ENCODE data around the gene RPS3A. TPM values are rescaled to one million over a fixed set of nuclear protein-coding genes. Genes with fewer than 3 reads are reported as not detected.

RPS3A gene
- total and polyA plus RNA-seq, 12 donors = 1,018 to 2,884 (median 1,601) TPM

DNA sequence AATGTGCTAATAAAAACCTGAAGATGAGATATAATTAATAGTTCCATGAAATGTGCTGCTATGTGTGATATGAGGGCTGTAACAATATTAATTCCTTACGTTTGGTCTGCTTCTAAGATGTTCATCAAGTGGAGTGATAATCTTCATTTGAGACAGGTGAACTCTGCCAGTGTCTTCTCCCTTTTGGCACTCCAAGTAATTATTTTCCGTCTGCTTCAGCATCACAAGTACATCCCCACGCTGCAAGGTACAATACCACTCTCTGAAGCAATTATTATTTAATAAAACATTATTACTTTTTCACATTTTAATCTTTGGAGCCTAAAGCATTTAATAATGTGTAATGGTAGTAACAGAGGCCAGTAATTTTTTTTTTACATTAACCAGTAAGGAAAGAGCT is 44.4 kb downstream of the RPS3A start:
- intact Hi-C loops (cut with DNase I) = no loop called here
- Histone ChIP-seq H3K27me3 (no peaks in the 10 kb centered on the region), H3K4me1 (replicated peaks in 1 of 2) (peaks cover 0 to 4% of the 10 kb centered on the region in 2 donors), H3K4me3 (no peak overlapping the region), H3K27ac (no peak overlapping the region), H3K9me3 (replicated peaks in 1 of 3) (no peaks in the 10 kb centered on the region), H3K36me3 (replicated peaks in 1 of 2) (peaks cover 0 to 11% of the 10 kb centered on the region in 2 donors)
- no peak for DNase-seq
- TF ChIP-seq, protein P1, sequence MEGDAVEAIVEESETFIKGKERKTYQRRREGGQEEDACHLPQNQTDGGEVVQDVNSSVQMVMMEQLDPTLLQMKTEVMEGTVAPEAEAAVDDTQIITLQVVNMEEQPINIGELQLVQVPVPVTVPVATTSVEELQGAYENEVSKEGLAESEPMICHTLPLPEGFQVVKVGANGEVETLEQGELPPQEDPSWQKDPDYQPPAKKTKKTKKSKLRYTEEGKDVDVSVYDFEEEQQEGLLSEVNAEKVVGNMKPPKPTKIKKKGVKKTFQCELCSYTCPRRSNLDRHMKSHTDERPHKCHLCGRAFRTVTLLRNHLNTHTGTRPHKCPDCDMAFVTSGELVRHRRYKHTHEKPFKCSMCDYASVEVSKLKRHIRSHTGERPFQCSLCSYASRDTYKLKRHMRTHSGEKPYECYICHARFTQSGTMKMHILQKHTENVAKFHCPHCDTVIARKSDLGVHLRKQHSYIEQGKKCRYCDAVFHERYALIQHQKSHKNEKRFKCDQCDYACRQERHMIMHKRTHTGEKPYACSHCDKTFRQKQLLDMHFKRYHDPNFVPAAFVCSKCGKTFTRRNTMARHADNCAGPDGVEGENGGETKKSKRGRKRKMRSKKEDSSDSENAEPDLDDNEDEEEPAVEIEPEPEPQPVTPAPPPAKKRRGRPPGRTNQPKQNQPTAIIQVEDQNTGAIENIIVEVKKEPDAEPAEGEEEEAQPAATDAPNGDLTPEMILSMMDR (IDR thresholded peaks at IDR 0.05) = no peak
- no peak for TF ChIP-seq POLR2A (IDR thresholded peaks at IDR 0.05)
- WGBS, 4 donors = 89 to 98% (median 95%) methylated on average over 3 of the region's 3 CpGs

DNA sequence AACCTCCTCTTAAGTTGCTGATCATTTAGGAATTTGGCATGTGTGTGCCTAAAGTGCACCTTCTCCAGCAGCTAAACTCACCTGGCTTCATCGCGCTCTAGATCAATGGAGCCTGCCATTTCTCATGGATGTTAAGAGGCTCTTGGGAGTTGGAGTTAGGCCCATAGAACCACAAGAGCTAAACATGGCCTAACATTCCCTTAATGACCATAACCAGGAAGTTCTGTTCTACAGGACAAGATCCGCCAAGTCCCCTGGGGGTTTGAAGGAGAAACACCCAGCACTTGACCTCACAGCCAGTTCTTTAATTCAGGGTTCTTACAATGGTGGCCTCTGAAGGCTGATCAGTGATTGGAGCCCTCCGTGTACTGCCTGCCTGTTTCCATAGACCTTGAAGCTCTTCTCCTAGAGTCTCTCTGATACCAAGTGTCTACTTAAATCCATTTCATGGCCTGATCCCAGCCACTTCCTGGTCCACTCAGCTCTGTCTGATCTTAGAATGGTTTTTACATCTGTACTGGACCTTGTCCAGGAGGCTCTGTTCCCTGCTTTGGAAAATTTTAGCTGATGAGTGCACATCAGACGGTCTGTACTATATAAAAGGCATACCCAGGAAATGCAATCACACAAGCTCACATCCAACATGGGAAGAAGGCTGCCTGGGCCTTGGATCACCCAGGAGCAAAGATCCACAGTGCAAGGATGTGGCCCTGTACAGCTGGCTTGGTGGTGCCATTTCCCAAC is 45.1 kb downstream of the RPS3A start:
- peaks cover 0 to 11% of the 10 kb centered on the region in 2 donors for H3K36me3 ChIP-seq (replicated peaks in 1 of 2)
- WGBS, 4 donors = 89 to 95% (median 93%) methylated on average over 4 to 5 of the region's 5 CpGs

DNA sequence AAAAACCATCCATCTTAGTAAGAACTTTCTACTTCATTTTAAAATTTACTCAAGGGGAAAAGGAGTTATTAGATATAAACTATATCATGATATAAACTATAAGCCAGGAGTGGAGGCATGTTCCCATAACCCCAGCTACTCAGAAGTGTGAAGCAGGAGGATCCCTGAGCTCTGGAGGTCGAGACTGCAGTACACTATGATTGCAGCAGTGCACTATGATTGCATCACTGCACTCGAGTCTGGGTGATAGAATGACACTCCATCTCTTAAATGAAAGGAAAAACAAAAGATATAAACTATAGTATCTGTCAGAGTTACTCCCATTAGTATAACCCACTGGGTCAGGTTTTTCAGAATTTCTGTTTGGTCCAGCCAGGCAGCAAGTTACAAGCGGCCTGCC is 47.6 kb downstream of the RPS3A start:
- no peaks in the 10 kb centered on the region for H3K27me3 ChIP-seq
- intact Hi-C loops (cut with DNase I) = no loop called here
- no peak overlapping the region for H3K4me3 ChIP-seq
- no peak overlapping the region for H3K27ac ChIP-seq
- no peak for DNase-seq
- 68 to 82% (median 74%) methylated on average over 3 of the region's 3 CpGs for WGBS, 4 donors
- no peaks in the 10 kb centered on the region for H3K9me3 ChIP-seq (replicated peaks in 1 of 3)
- H3K4me1 ChIP-seq (replicated peaks in 1 of 2) = peaks cover 0 to 4% of the 10 kb centered on the region in 2 donors
- peaks cover 0 to 5% of the 10 kb centered on the region in 2 donors for H3K36me3 ChIP-seq (replicated peaks in 1 of 2)
- TF ChIP-seq, protein P1 (IDR thresholded peaks at IDR 0.05) = no peak
- TF ChIP-seq POLR2A (IDR thresholded peaks at IDR 0.05) = no peak

More for the DNA sequence above, 45.1 kb downstream of the RPS3A start:
- no peak for DNase-seq
- H3K27ac ChIP-seq = no peak overlapping the region
- H3K4me3 ChIP-seq = no peak overlapping the region
- H3K9me3 ChIP-seq (replicated peaks in 1 of 3) = no peaks in the 10 kb centered on the region
- H3K27me3 ChIP-seq = no peaks in the 10 kb centered on the region
- TF ChIP-seq POLR2A (IDR thresholded peaks at IDR 0.05) = no peak
- TF ChIP-seq, protein P1 (IDR thresholded peaks at IDR 0.05) = no peak
- H3K4me1 ChIP-seq (replicated peaks in 1 of 2) = peaks cover 0 to 4% of the 10 kb centered on the region in 2 donors
- intact Hi-C loops (cut with DNase I) = no loop called here

DNA sequence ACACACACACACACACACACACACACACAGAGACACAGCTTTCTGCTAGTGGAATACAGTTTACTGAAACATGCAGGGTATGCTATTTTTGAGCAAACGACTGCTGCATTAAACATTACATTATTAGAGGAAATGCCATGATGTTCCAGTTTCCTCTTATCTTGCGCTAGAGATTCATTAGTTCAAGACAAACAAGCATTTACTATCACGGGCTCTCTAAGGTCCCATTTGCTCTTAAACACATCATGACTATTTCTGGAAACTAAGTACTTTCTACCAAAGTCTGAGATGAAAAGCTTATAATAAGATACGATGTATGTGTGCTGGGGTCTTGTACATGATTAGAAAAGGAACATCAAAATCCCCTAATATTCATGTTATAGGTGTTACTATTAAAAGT is 48.8 kb downstream of the RPS3A start:
- intact Hi-C loops (cut with DNase I) = no loop called here

More for the DNA sequence above, 48.8 kb downstream of the RPS3A start:
- TF ChIP-seq, protein P1 (IDR thresholded peaks at IDR 0.05) = no peak
- TF ChIP-seq POLR2A (IDR thresholded peaks at IDR 0.05) = no peak
- peaks cover 0 to 4% of the 10 kb centered on the region in 2 donors for H3K36me3 ChIP-seq (replicated peaks in 1 of 2)
- H3K4me3 ChIP-seq = no peak overlapping the region
- WGBS, 4 donors = 80 to 86% (median 84%) methylated on average over 4 of the region's 4 CpGs
- peaks cover 0 to 3% of the 10 kb centered on the region in 2 donors for H3K4me1 ChIP-seq (replicated peaks in 1 of 2)
- no peak for DNase-seq
- H3K27ac ChIP-seq = no peak overlapping the region
- H3K27me3 ChIP-seq = no peaks in the 10 kb centered on the region
- H3K9me3 ChIP-seq (replicated peaks in 1 of 3) = no peaks in the 10 kb centered on the region
